Loucy (cell line): ENCODE measurements around the gene MYOF.

ENCODE experiments used
- CTCF ChIP-seq: fragments of 200-600 bp; sonication (generic); conservative IDR thresholded peaks from 2 replicates; pipeline ENCODE4 v1.5.1; 2014; ENCODE audit warnings: mild to moderate bottlenecking, antibody characterized with exemption, low read length
- EZH2phosphoT487 ChIP-seq: fragments of 200-600 bp; IDR thresholded peaks from 2 replicates; pipeline ENCODE4 v1.6.1; 2018; ENCODE audit warnings: antibody characterized with exemption, mild to moderate bottlenecking, moderate library complexity, borderline replicate concordance

GRCh38 chr10:93512565-93512964 lies 30.4 kb upstream of the MYOF start:
- TF ChIP-seq CTCF (no peak), EZH2phosphoT487 (no peak)
